Upper lobe of left lung (tissue), 6 donors: ENCODE results near the gene SIX4. TPM values are rescaled to one million over a fixed set of nuclear protein-coding genes. Genes with fewer than 3 reads are reported as not detected.
A peak's percentile ranks its signal among the peaks of the same experiment; 100 is the strongest.

Source experiments
- ATAC-seq, 2 donors: fragments of 200-7000 bp; cut with Tn5 transposase; one replicate each; pipeline ENCODE4 v1.9.1; 2022; ENCODE audit warnings: mild to moderate bottlenecking in 2 of 2, moderate library complexity in 2 of 2; ENCODE audit not compliant: low FRiP score in 2 of 2
- DNase-seq, 2 donors: peaks; one replicate each; pipeline ENCODE4 v3.0.0-alpha.2; 2019 to 2020
- H3K27ac ChIP-seq, 4 donors: fragments of 200-600 bp; sonication (generic); one replicate each; pipeline ENCODE4 v1.5.1; 2016 to 2019
- H3K27me3 ChIP-seq, 4 donors: fragments of 200-600 bp; sonication (generic); one replicate each; pipeline ENCODE4 v1.5.1; 2017 to 2019
- H3K36me3 ChIP-seq, 4 donors: fragments of 200-600 bp; sonication (generic); one replicate each; pipeline ENCODE4 v1.5.1; 2016 to 2019
- H3K4me1 ChIP-seq, 4 donors: fragments of 200-600 bp; sonication (generic); one replicate each; pipeline ENCODE4 v1.5.1; 2018 to 2019
- H3K4me3 ChIP-seq, 4 donors: fragments of 200-600 bp; sonication (generic); one replicate each; pipeline ENCODE4 v1.5.1; 2017 to 2019; ENCODE audit warnings: mild to moderate bottlenecking in 2 of 4, moderate library complexity in 1 of 4
- H3K9me3 ChIP-seq, 4 donors: fragments of 200-600 bp; sonication (generic); one replicate each; pipeline ENCODE4 v1.5.1; 2018 to 2019
- CTCF ChIP-seq, 6 experiments: fragments of 450-650 bp in 4 of 6; fragments of 200-600 bp in 2 of 6; sonication (generic) in 2 of 6; IDR thresholded peaks; one replicate each; pipeline ENCODE4 v1.5.1; 2016 to 2019; ENCODE audit warnings: antibody characterized with exemption in 6 of 6
- EP300 ChIP-seq, 4 donors: sonication (generic); formaldehyde crosslinking; IDR thresholded peaks; one replicate each; pipeline ENCODE4 v1.5.1; 2017; ENCODE audit warnings: antibody characterized with exemption in 4 of 4, control low read depth in 2 of 4
- POLR2A ChIP-seq, 4 donors: fragments of 450-650 bp; IDR thresholded peaks; one replicate each; pipeline ENCODE4 v1.5.1; 2016 to 2017; ENCODE audit warnings: antibody characterized with exemption in 4 of 4, mild to moderate bottlenecking in 2 of 4
- POLR2AphosphoS5 ChIP-seq, 2 donors: sonication (generic); formaldehyde crosslinking; IDR thresholded peaks; one replicate each; pipeline ENCODE4 v1.5.1; 2017; ENCODE audit warnings: antibody characterized with exemption in 2 of 2
- WGBS, 2 donors: methylation state at CpG; one replicate each; pipeline ENCODE4 v1.1.5; 2017 to 2018; 5-methylcytosine and 5-hydroxymethylcytosine counted together
- total RNA-seq, 6 donors: library from RNA; depleted of rRNA in 4 of 6; stranded (reverse); fragments of >200 nt in 4 of 6; gene quantifications; one replicate each; pipeline versions ENCODE4 v1.1.0 to v1.2.1, GENCODE V29; 2016 to 2021
- donor health status: DM: no; HTN: no; CAD: no; lungs with moderate emphysema.
- donor health status: DM: no; HTN: yes; CAD: no; lungs with severe emphysema.

Gene SIX4
- total RNA-seq, 6 donors from 2014 or later = 0.55 to 8.3 (median 1.8) TPM

GRCh38 chr14:60722357-60723115, 1.6 kb downstream of the SIX4 start:
- DNase-seq = peak; percentile 23 to 87
- Histone ChIP-seq H3K36me3 (no peaks in the 10 kb centered on the region), H3K27ac (peak overlapping the region in 2 of 4 donors; percentile 21 to 74), H3K9me3 (no peaks in the 10 kb centered on the region), H3K4me3 (peak overlapping the region; percentile 58 to 70 (median 62)), H3K27me3 (peaks cover 0 to 31% (median 13%) of the 10 kb centered on the region in 4 donors), H3K4me1 (peaks cover 20 to 34% (median 32%) of the 10 kb centered on the region in 4 donors)
- WGBS, 2 donors = 2 to 3% methylated on average over 19 to 37 of the region's 60 CpGs
- no peak for TF ChIP-seq CTCF (IDR thresholded peaks at IDR 0.05)
- ATAC-seq = peak in 1 of 2 donors; percentile 42

GRCh38 chr14:60722107-60722356, 2.1 kb downstream of the SIX4 start:
- DNase-seq (no peak), ATAC-seq (no peak)
- Histone ChIP-seq H3K4me3 (peak overlapping the region in 3 of 4 donors; percentile 58 to 70 (median 62)), H3K36me3 (no peaks in the 10 kb centered on the region), H3K4me1 (peaks cover 20 to 34% (median 32%) of the 10 kb centered on the region in 4 donors), H3K27me3 (peaks cover 0 to 31% (median 13%) of the 10 kb centered on the region in 4 donors), H3K27ac (peak overlapping the region in 2 of 4 donors; percentile 13 to 21), H3K9me3 (no peaks in the 10 kb centered on the region)
- no peak for TF ChIP-seq POLR2A (IDR thresholded peaks at IDR 0.05)
- TF ChIP-seq CTCF (IDR thresholded peaks at IDR 0.05) = no peak
- TF ChIP-seq EP300 (IDR thresholded peaks at IDR 0.05) = no peak
- no peak for TF ChIP-seq POLR2AphosphoS5 (IDR thresholded peaks at IDR 0.05)
- 0 to 1% methylated on average over 4 to 11 of the region's 11 CpGs for WGBS, 2 donors

GRCh38 chr14:60721326-60722106, 2.6 kb downstream of the SIX4 start:
- Histone ChIP-seq H3K27ac (peak overlapping the region in 1 of 4 donors; percentile 21), H3K36me3 (no peaks in the 10 kb centered on the region), H3K27me3 (peaks cover 0 to 31% (median 13%) of the 10 kb centered on the region in 4 donors), H3K9me3 (no peaks in the 10 kb centered on the region), H3K4me1 (peaks cover 20 to 34% (median 32%) of the 10 kb centered on the region in 4 donors), H3K4me3 (peak overlapping the region in 3 of 4 donors; percentile 58 to 70 (median 62))
- 8 to 19% methylated on average over 13 to 52 of the region's 70 CpGs for WGBS, 2 donors
- ATAC-seq = peak; percentile 54 to 55
- peak; percentile 33 to 88 for DNase-seq
- TF ChIP-seq POLR2AphosphoS5 (IDR thresholded peaks at IDR 0.05) (no peak), CTCF (IDR thresholded peaks at IDR 0.05) (peak in 3 of 6 experiments; percentile 20 to 36 (median 25)), EP300 (IDR thresholded peaks at IDR 0.05) (no peak), POLR2A (IDR thresholded peaks at IDR 0.05) (no peak)

- DNase-seq (no peak), ATAC-seq (no peak)
- no peak for TF ChIP-seq POLR2A (IDR thresholded peaks at IDR 0.05)
- no peaks in the 10 kb centered on the region for H3K36me3 ChIP-seq
- no peaks in the 10 kb centered on the region for H3K9me3 ChIP-seq
- 50 to 65% methylated on average over 4 of the region's 4 CpGs for WGBS, 2 donors
- peak overlapping the region in 2 of 4 donors; percentile 58 to 70 for H3K4me3 ChIP-seq
- peaks cover 20 to 34% (median 32%) of the 10 kb centered on the region in 4 donors for H3K4me1 ChIP-seq
- no peak overlapping the region for H3K27ac ChIP-seq
- H3K27me3 ChIP-seq = peaks cover 0 to 31% (median 13%) of the 10 kb centered on the region in 4 donors
These were observed 3.2 kb downstream of the SIX4 start for GRCh38 chr14:60720962-60721325.

- no peak for ATAC-seq
- TF ChIP-seq CTCF (IDR thresholded peaks at IDR 0.05) (no peak), POLR2AphosphoS5 (IDR thresholded peaks at IDR 0.05) (no peak), POLR2A (IDR thresholded peaks at IDR 0.05) (no peak), EP300 (IDR thresholded peaks at IDR 0.05) (no peak)
- 83 to 95% methylated on average over 1 of the region's 1 CpG for WGBS, 2 donors
- Histone ChIP-seq H3K27me3 (peaks cover 0 to 31% (median 13%) of the 10 kb centered on the region in 4 donors), H3K36me3 (no peaks in the 10 kb centered on the region), H3K9me3 (no peaks in the 10 kb centered on the region), H3K27ac (no peak overlapping the region), H3K4me3 (no peak overlapping the region), H3K4me1 (peaks cover 20 to 34% (median 32%) of the 10 kb centered on the region in 4 donors)
- no peak for DNase-seq
These were observed 3.8 kb downstream of the SIX4 start for GRCh38 chr14:60720391-60720790.
